ENCODE data around the gene LENEP. TPM values are rescaled to one million over a fixed set of nuclear protein-coding genes. Genes with fewer than 3 reads are reported as not detected.

Gene LENEP
- total and polyA plus RNA-seq, 2 donors, result 0.09 to 0.16 TPM

- Histone ChIP-seq H3K4me1 (ENCODE audit: control insufficient read depth in 2 of 2, insufficient read depth in 2 of 2, low read length in 2 of 2) (peaks cover 4 to 28% of the 10 kb centered on the region in 2 donors), H3K27me3 (ENCODE audit: control insufficient read depth in 2 of 2, insufficient read depth in 1 of 2, low read length in 1 of 2) (no peaks in the 10 kb centered on the region), H3K9me3 (ENCODE audit: control insufficient read depth in 2 of 2, insufficient read depth in 1 of 2, low read length in 1 of 2) (peaks cover 0 to 5% of the 10 kb centered on the region in 2 donors), H3K36me3 (ENCODE audit: control insufficient read depth in 2 of 2, insufficient read depth in 2 of 2, low read length in 1 of 2) (peaks cover 52 to 59% of the 10 kb centered on the region in 2 donors), H3K27ac (ENCODE audit: low read depth in 1 of 2, low read length in 1 of 2) (no peak overlapping the region), H3K4me3 (ENCODE audit: low read length in 2 of 2) (no peak overlapping the region)
- DNase-seq (ENCODE audit: low read depth in 6 of 9, low spot score in 9 of 9), result no peak
- WGBS, result 96% methylated on average over 7 of the region's 7 CpGs
Observed at GRCh38 chr1:154966111-154966510, 27.3 kb upstream of the LENEP start.

- H3K36me3 ChIP-seq (ENCODE audit: control insufficient read depth in 2 of 2, insufficient read depth in 2 of 2, low read length in 1 of 2), result peaks cover 52 to 59% of the 10 kb centered on the region in 2 donors
- WGBS, result 95% methylated on average over 5 of the region's 5 CpGs
- no peaks in the 10 kb centered on the region for H3K27me3 ChIP-seq (ENCODE audit: control insufficient read depth in 2 of 2, insufficient read depth in 1 of 2, low read length in 1 of 2)
- no peaks in the 10 kb centered on the region for H3K9me3 ChIP-seq (ENCODE audit: control insufficient read depth in 2 of 2, insufficient read depth in 1 of 2, low read length in 1 of 2)
- no peak for DNase-seq (ENCODE audit: low read depth in 6 of 9, low spot score in 9 of 9)
- no peak overlapping the region for H3K4me3 ChIP-seq (ENCODE audit: low read length in 2 of 2)
- H3K27ac ChIP-seq (ENCODE audit: low read depth in 1 of 2, low read length in 1 of 2), result no peak overlapping the region
- H3K4me1 ChIP-seq (ENCODE audit: control insufficient read depth in 2 of 2, insufficient read depth in 2 of 2, low read length in 2 of 2), result peaks cover 6 to 35% of the 10 kb centered on the region in 2 donors
Observed at GRCh38 chr1:154967331-154967950, 25.9 kb upstream of the LENEP start.

GRCh38 chr1:154968731-154969130, 24.7 kb upstream of the LENEP start:
- Histone ChIP-seq H3K4me3 (ENCODE audit: low read length in 2 of 2) (no peak overlapping the region), H3K36me3 (ENCODE audit: control insufficient read depth in 2 of 2, insufficient read depth in 2 of 2, low read length in 1 of 2) (peaks cover 43 to 49% of the 10 kb centered on the region in 2 donors), H3K27ac (ENCODE audit: low read depth in 1 of 2, low read length in 1 of 2) (peak overlapping the region in 1 of 2 donors; percentile 12), H3K9me3 (ENCODE audit: control insufficient read depth in 2 of 2, insufficient read depth in 1 of 2, low read length in 1 of 2) (peaks cover 0 to 2% of the 10 kb centered on the region in 2 donors), H3K27me3 (ENCODE audit: control insufficient read depth in 2 of 2, insufficient read depth in 1 of 2, low read length in 1 of 2) (no peaks in the 10 kb centered on the region), H3K4me1 (ENCODE audit: control insufficient read depth in 2 of 2, insufficient read depth in 2 of 2, low read length in 2 of 2) (peaks cover 11 to 37% of the 10 kb centered on the region in 2 donors)
- WGBS, result 99% methylated on average over 3 of the region's 3 CpGs
- DNase-seq (ENCODE audit: low read depth in 6 of 9, low spot score in 9 of 9), result no peak

DNA sequence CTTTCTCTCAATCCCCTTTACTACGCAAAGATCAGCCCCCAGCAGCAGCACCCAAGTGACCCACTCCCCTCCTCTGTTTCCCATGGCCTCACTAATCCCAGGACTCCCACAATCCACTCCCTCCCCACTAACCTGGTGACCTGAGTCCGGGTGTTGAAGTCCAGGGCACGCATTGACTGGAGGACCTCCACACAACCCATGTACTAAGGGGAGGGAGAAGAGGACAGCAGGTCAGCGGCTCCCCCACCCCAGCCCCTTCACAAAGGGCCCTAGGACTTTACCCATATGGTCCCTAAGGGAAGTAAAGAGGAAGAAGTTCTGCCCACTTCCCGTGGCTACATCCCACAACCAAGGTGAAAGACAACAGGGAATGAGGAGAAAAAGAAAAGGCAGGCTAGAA, 24.1 kb upstream of the LENEP start:
- H3K36me3 ChIP-seq (ENCODE audit: control insufficient read depth in 2 of 2, insufficient read depth in 2 of 2, low read length in 1 of 2), result peaks cover 40 to 45% of the 10 kb centered on the region in 2 donors
- H3K9me3 ChIP-seq (ENCODE audit: control insufficient read depth in 2 of 2, insufficient read depth in 1 of 2, low read length in 1 of 2), result peaks cover 0 to 3% of the 10 kb centered on the region in 2 donors
- WGBS, result 94% methylated on average over 5 of the region's 5 CpGs
- H3K27ac ChIP-seq (ENCODE audit: low read depth in 1 of 2, low read length in 1 of 2), result no peak overlapping the region
- H3K4me1 ChIP-seq (ENCODE audit: control insufficient read depth in 2 of 2, insufficient read depth in 2 of 2, low read length in 2 of 2), result peaks cover 11 to 36% of the 10 kb centered on the region in 2 donors
- H3K27me3 ChIP-seq (ENCODE audit: control insufficient read depth in 2 of 2, insufficient read depth in 1 of 2, low read length in 1 of 2), result no peaks in the 10 kb centered on the region
- no peak overlapping the region for H3K4me3 ChIP-seq (ENCODE audit: low read length in 2 of 2)
- no peak for DNase-seq (ENCODE audit: low read depth in 6 of 9, low spot score in 9 of 9)

- Histone ChIP-seq H3K36me3 (ENCODE audit: control insufficient read depth in 2 of 2, insufficient read depth in 2 of 2, low read length in 1 of 2) (peaks cover 33 to 41% of the 10 kb centered on the region in 2 donors), H3K9me3 (ENCODE audit: control insufficient read depth in 2 of 2, insufficient read depth in 1 of 2, low read length in 1 of 2) (peaks cover 0 to 3% of the 10 kb centered on the region in 2 donors), H3K4me3 (ENCODE audit: low read length in 2 of 2) (peak overlapping the region in 1 of 2 donors; percentile 4), H3K27ac (ENCODE audit: low read depth in 1 of 2, low read length in 1 of 2) (peak overlapping the region; percentile 43 to 70), H3K4me1 (ENCODE audit: control insufficient read depth in 2 of 2, insufficient read depth in 2 of 2, low read length in 2 of 2) (peaks cover 11 to 36% of the 10 kb centered on the region in 2 donors), H3K27me3 (ENCODE audit: control insufficient read depth in 2 of 2, insufficient read depth in 1 of 2, low read length in 1 of 2) (no peaks in the 10 kb centered on the region)
- DNase-seq (ENCODE audit: low read depth in 6 of 9, low spot score in 9 of 9), result no peak
- WGBS, result 83% methylated on average over 22 of the region's 22 CpGs
Observed at GRCh38 chr1:154969860-154970452, 23.4 kb upstream of the LENEP start.

GRCh38 chr1:154970631-154971340, 22.6 kb upstream of the LENEP start, which contains the start of gene SHC1:
TSS of gene SHC1 (minus strand) at chr1:154970747. CDS start at chr1:154970526, 221 bp downstream.
- H3K4me1 ChIP-seq (ENCODE audit: control insufficient read depth in 2 of 2, insufficient read depth in 2 of 2, low read length in 2 of 2), result peaks cover 15 to 38% of the 10 kb centered on the region in 2 donors
- 67% methylated on average over 15 of the region's 15 CpGs for WGBS
- peaks cover 26 to 35% of the 10 kb centered on the region in 2 donors for H3K36me3 ChIP-seq (ENCODE audit: control insufficient read depth in 2 of 2, insufficient read depth in 2 of 2, low read length in 1 of 2)
- H3K27ac ChIP-seq (ENCODE audit: low read depth in 1 of 2, low read length in 1 of 2), result peak within 1 kb of the TSS; percentile 70 to 87
- DNase-seq (ENCODE audit: low read depth in 6 of 9, low spot score in 9 of 9), result no peak
- H3K4me3 ChIP-seq (ENCODE audit: low read length in 2 of 2), result peak within 1 kb of the TSS in 1 of 2 donors; percentile 4
- H3K9me3 ChIP-seq (ENCODE audit: control insufficient read depth in 2 of 2, insufficient read depth in 1 of 2, low read length in 1 of 2), result peaks cover 0 to 3% of the 10 kb centered on the region in 2 donors
- no peaks in the 10 kb centered on the region for H3K27me3 ChIP-seq (ENCODE audit: control insufficient read depth in 2 of 2, insufficient read depth in 1 of 2, low read length in 1 of 2)

- Histone ChIP-seq H3K27ac (ENCODE audit: low read depth in 1 of 2, low read length in 1 of 2) (peak overlapping the region; percentile 70 to 87), H3K9me3 (ENCODE audit: control insufficient read depth in 2 of 2, insufficient read depth in 1 of 2, low read length in 1 of 2) (peaks cover 0 to 3% of the 10 kb centered on the region in 2 donors), H3K27me3 (ENCODE audit: control insufficient read depth in 2 of 2, insufficient read depth in 1 of 2, low read length in 1 of 2) (no peaks in the 10 kb centered on the region), H3K36me3 (ENCODE audit: control insufficient read depth in 2 of 2, insufficient read depth in 2 of 2, low read length in 1 of 2) (peaks cover 19 to 28% of the 10 kb centered on the region in 2 donors), H3K4me1 (ENCODE audit: control insufficient read depth in 2 of 2, insufficient read depth in 2 of 2, low read length in 2 of 2) (peaks cover 18 to 45% of the 10 kb centered on the region in 2 donors), H3K4me3 (ENCODE audit: low read length in 2 of 2) (no peak overlapping the region)
- 90% methylated on average over 10 of the region's 10 CpGs for WGBS
- no peak for DNase-seq (ENCODE audit: low read depth in 6 of 9, low spot score in 9 of 9)
Observed at GRCh38 chr1:154971341-154971998, 21.9 kb upstream of the LENEP start.

DNA sequence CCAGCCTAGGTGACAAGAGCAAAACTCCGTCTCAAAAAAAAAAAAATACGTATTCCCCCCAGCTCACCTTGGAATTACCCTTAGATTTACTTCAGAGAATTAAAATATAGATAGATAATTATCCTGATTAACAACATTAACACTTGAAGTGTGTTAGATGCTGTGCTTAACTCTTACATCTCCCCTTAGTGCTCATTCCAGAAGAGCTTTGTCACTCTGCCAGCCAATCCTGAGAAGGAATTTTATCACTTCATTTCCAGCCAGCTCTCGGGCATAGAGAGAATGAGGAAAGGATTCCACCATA, 21.2 kb upstream of the LENEP start:
- Histone ChIP-seq H3K9me3 (ENCODE audit: control insufficient read depth in 2 of 2, insufficient read depth in 1 of 2, low read length in 1 of 2) (peaks cover 0 to 3% of the 10 kb centered on the region in 2 donors), H3K27me3 (ENCODE audit: control insufficient read depth in 2 of 2, insufficient read depth in 1 of 2, low read length in 1 of 2) (no peaks in the 10 kb centered on the region), H3K27ac (ENCODE audit: low read depth in 1 of 2, low read length in 1 of 2) (peak overlapping the region; percentile 85 to 93), H3K4me3 (ENCODE audit: low read length in 2 of 2) (no peak overlapping the region), H3K4me1 (ENCODE audit: control insufficient read depth in 2 of 2, insufficient read depth in 2 of 2, low read length in 2 of 2) (peaks cover 18 to 46% of the 10 kb centered on the region in 2 donors), H3K36me3 (ENCODE audit: control insufficient read depth in 2 of 2, insufficient read depth in 2 of 2, low read length in 1 of 2) (peaks cover 13 to 24% of the 10 kb centered on the region in 2 donors)
- 93% methylated on average over 3 of the region's 3 CpGs for WGBS
- no peak for DNase-seq (ENCODE audit: low read depth in 6 of 9, low spot score in 9 of 9)

Data from thymus (tissue), 11 donors.